ENCODE results near the gene BLMH.

Gene BLMH

GRCh38 chr17:30224419-30224960 is 67.3 kb downstream of the BLMH start:
- no peak overlapping the region for H4K91ac ChIP-seq (ENCODE audit: low read depth, low read length)
- H3K23ac ChIP-seq (ENCODE audit: low read length) = no peak overlapping the region
- no peak overlapping the region for H3K18ac ChIP-seq (ENCODE audit: low read length)
- no CpG with 5 or more reads among the region's 8 CpGs for WGBS (ENCODE audit: extremely low coverage, insufficient coverage, insufficient read length)
- H4K8ac ChIP-seq (ENCODE audit: low read depth, low read length) = no peak overlapping the region
- no peak overlapping the region for H3K4me2 ChIP-seq (ENCODE audit: low read length)
- no peaks in the 10 kb centered on the region for H3K36me3 ChIP-seq (ENCODE audit: control insufficient read depth in 1 of 2, insufficient read depth in 2 of 2, low read length in 2 of 2)
- H3K27me3 ChIP-seq (ENCODE audit: insufficient read depth, low read length) = no peaks in the 10 kb centered on the region
- no peak overlapping the region for H2BK12ac ChIP-seq (ENCODE audit: low read length)
- H3K9ac ChIP-seq (ENCODE audit: low read length) = no peak overlapping the region
- no peak overlapping the region for H3K14ac ChIP-seq (ENCODE audit: low read length)
- no peaks in the 10 kb centered on the region for H3K9me3 ChIP-seq (ENCODE audit: insufficient read depth, low read depth, low read length)
- H2AK5ac ChIP-seq (ENCODE audit: low read length) = no peak overlapping the region
- H2AFZ ChIP-seq (ENCODE audit: insufficient read depth, low read length, poor library complexity) = no peak overlapping the region
- no peak overlapping the region for H3K4me3 ChIP-seq (ENCODE audit: low read depth, low read length)
- no peak overlapping the region for H3K27ac ChIP-seq (ENCODE audit: low read depth, low read length)
- H3K79me1 ChIP-seq (ENCODE audit: low read length) = peaks cover 4% of the 10 kb centered on the region
- H3K79me2 ChIP-seq (ENCODE audit: control insufficient read depth, insufficient read depth, low read length, poor library complexity) = no peaks in the 10 kb centered on the region
- H3K4ac ChIP-seq (ENCODE audit: low read depth, low read length) = no peak overlapping the region
- H2BK120ac ChIP-seq (ENCODE audit: insufficient read depth, low read length, poor library complexity) = no peak overlapping the region
- H3K4me1 ChIP-seq (ENCODE audit: control insufficient read depth in 1 of 2, insufficient read depth in 2 of 2, low read length in 2 of 2) = peaks cover 15% of the 10 kb centered on the region in 2 experiments
- DNase-seq = peak; percentile 15 to 31
- H2BK5ac ChIP-seq (ENCODE audit: low read depth, low read length, poor library complexity) = no peak overlapping the region
- no peak overlapping the region for H4K12ac ChIP-seq (ENCODE audit: low read depth, low read length)

DNA sequence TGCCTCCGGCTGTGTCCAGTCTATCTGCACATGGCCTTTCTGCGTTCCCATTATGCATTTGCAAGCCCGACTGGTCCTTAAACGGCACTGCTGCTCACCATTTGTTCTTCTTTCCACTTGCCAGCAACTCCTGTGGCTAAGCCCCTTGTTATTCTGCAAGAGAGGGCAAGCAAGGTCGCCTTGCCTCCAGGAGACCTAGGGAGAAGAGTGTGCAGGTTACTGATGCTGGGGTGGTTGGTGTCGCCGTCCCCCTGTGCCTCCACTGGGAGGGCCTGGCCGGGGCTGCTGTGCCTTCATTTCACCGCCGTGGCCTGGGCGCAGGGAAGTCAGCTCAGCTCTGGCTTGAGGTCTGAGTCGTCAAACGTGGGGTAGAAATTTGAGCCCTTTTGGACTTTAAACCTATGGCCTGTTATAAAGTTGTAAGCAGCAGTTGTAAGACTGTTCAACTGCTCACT is 69.0 kb downstream of the BLMH start:
- no peak overlapping the region for H3K4me2 ChIP-seq (ENCODE audit: low read length)
- H4K91ac ChIP-seq (ENCODE audit: low read depth, low read length) = no peak overlapping the region
- H2AK5ac ChIP-seq (ENCODE audit: low read length) = no peak overlapping the region
- peaks cover 4% of the 10 kb centered on the region for H3K79me1 ChIP-seq (ENCODE audit: low read length)
- no peaks in the 10 kb centered on the region for H3K9me3 ChIP-seq (ENCODE audit: insufficient read depth, low read depth, low read length)
- H4K8ac ChIP-seq (ENCODE audit: low read depth, low read length) = no peak overlapping the region
- no peak for DNase-seq
- no peak overlapping the region for H3K9ac ChIP-seq (ENCODE audit: low read length)
- no peak overlapping the region for H2BK120ac ChIP-seq (ENCODE audit: insufficient read depth, low read length, poor library complexity)
- H3K79me2 ChIP-seq (ENCODE audit: control insufficient read depth, insufficient read depth, low read length, poor library complexity) = no peaks in the 10 kb centered on the region
- H3K36me3 ChIP-seq (ENCODE audit: control insufficient read depth in 1 of 2, insufficient read depth in 2 of 2, low read length in 2 of 2) = no peaks in the 10 kb centered on the region
- H3K18ac ChIP-seq (ENCODE audit: low read length) = no peak overlapping the region
- WGBS (ENCODE audit: extremely low coverage, insufficient coverage, insufficient read length) = no CpG with 5 or more reads among the region's 13 CpGs
- H3K4me3 ChIP-seq (ENCODE audit: low read depth, low read length) = no peak overlapping the region
- H3K14ac ChIP-seq (ENCODE audit: low read length) = no peak overlapping the region
- H3K4me1 ChIP-seq (ENCODE audit: control insufficient read depth in 1 of 2, insufficient read depth in 2 of 2, low read length in 2 of 2) = peaks cover 15% of the 10 kb centered on the region in 2 experiments
- no peak overlapping the region for H3K23ac ChIP-seq (ENCODE audit: low read length)
- H3K27ac ChIP-seq (ENCODE audit: low read depth, low read length) = no peak overlapping the region
- H2BK5ac ChIP-seq (ENCODE audit: low read depth, low read length, poor library complexity) = no peak overlapping the region
- H2BK12ac ChIP-seq (ENCODE audit: low read length) = no peak overlapping the region
- H3K27me3 ChIP-seq (ENCODE audit: insufficient read depth, low read length) = no peaks in the 10 kb centered on the region
- H2AFZ ChIP-seq (ENCODE audit: insufficient read depth, low read length, poor library complexity) = no peak overlapping the region
- no peak overlapping the region for H4K12ac ChIP-seq (ENCODE audit: low read depth, low read length)
- no peak overlapping the region for H3K4ac ChIP-seq (ENCODE audit: low read depth, low read length)

GRCh38 chr17:30222251-30222650 is 69.5 kb downstream of the BLMH start:
- H3K4ac ChIP-seq (ENCODE audit: low read depth, low read length) = no peak overlapping the region
- H3K79me2 ChIP-seq (ENCODE audit: control insufficient read depth, insufficient read depth, low read length, poor library complexity) = no peaks in the 10 kb centered on the region
- WGBS (ENCODE audit: extremely low coverage, insufficient coverage, insufficient read length) = no CpG with 5 or more reads among the region's 4 CpGs
- no peak overlapping the region for H2BK12ac ChIP-seq (ENCODE audit: low read length)
- no peaks in the 10 kb centered on the region for H3K36me3 ChIP-seq (ENCODE audit: control insufficient read depth in 1 of 2, insufficient read depth in 2 of 2, low read length in 2 of 2)
- H4K12ac ChIP-seq (ENCODE audit: low read depth, low read length) = no peak overlapping the region
- H3K9me3 ChIP-seq (ENCODE audit: insufficient read depth, low read depth, low read length) = no peaks in the 10 kb centered on the region
- no peak overlapping the region for H2AFZ ChIP-seq (ENCODE audit: insufficient read depth, low read length, poor library complexity)
- no peak overlapping the region for H4K8ac ChIP-seq (ENCODE audit: low read depth, low read length)
- no peak overlapping the region for H4K91ac ChIP-seq (ENCODE audit: low read depth, low read length)
- H3K27me3 ChIP-seq (ENCODE audit: insufficient read depth, low read length) = no peaks in the 10 kb centered on the region
- H3K9ac ChIP-seq (ENCODE audit: low read length) = no peak overlapping the region
- no peak overlapping the region for H3K14ac ChIP-seq (ENCODE audit: low read length)
- peaks cover 4% of the 10 kb centered on the region for H3K79me1 ChIP-seq (ENCODE audit: low read length)
- H3K4me3 ChIP-seq (ENCODE audit: low read depth, low read length) = no peak overlapping the region
- H3K4me2 ChIP-seq (ENCODE audit: low read length) = no peak overlapping the region
- H3K23ac ChIP-seq (ENCODE audit: low read length) = no peak overlapping the region
- H3K4me1 ChIP-seq (ENCODE audit: control insufficient read depth in 1 of 2, insufficient read depth in 2 of 2, low read length in 2 of 2) = peaks cover 15% of the 10 kb centered on the region in 2 experiments
- H2BK5ac ChIP-seq (ENCODE audit: low read depth, low read length, poor library complexity) = no peak overlapping the region
- H3K18ac ChIP-seq (ENCODE audit: low read length) = no peak overlapping the region
- H2BK120ac ChIP-seq (ENCODE audit: insufficient read depth, low read length, poor library complexity) = no peak overlapping the region
- H2AK5ac ChIP-seq (ENCODE audit: low read length) = no peak overlapping the region
- no peak for DNase-seq
- no peak overlapping the region for H3K27ac ChIP-seq (ENCODE audit: low read depth, low read length)

- Histone ChIP-seq H4K8ac (ENCODE audit: low read depth, low read length) (no peak overlapping the region), H2BK120ac (ENCODE audit: insufficient read depth, low read length, poor library complexity) (no peak overlapping the region), H4K12ac (ENCODE audit: low read depth, low read length) (no peak overlapping the region), H3K9me3 (ENCODE audit: insufficient read depth, low read depth, low read length) (no peaks in the 10 kb centered on the region), H3K23ac (ENCODE audit: low read length) (no peak overlapping the region), H3K4ac (ENCODE audit: low read depth, low read length) (no peak overlapping the region), H3K79me2 (ENCODE audit: control insufficient read depth, insufficient read depth, low read length, poor library complexity) (no peaks in the 10 kb centered on the region), H2BK5ac (ENCODE audit: low read depth, low read length, poor library complexity) (no peak overlapping the region), H3K36me3 (ENCODE audit: control insufficient read depth in 1 of 2, insufficient read depth in 2 of 2, low read length in 2 of 2) (no peaks in the 10 kb centered on the region), H2AFZ (ENCODE audit: insufficient read depth, low read length, poor library complexity) (no peak overlapping the region), H3K27ac (ENCODE audit: low read depth, low read length) (no peak overlapping the region), H2AK5ac (ENCODE audit: low read length) (no peak overlapping the region), H3K4me3 (ENCODE audit: low read depth, low read length) (no peak overlapping the region), H3K4me1 (ENCODE audit: control insufficient read depth in 1 of 2, insufficient read depth in 2 of 2, low read length in 2 of 2) (peaks cover 12 to 13% of the 10 kb centered on the region in 2 experiments), H4K91ac (ENCODE audit: low read depth, low read length) (no peak overlapping the region), H3K14ac (ENCODE audit: low read length) (no peak overlapping the region), H3K18ac (ENCODE audit: low read length) (no peak overlapping the region), H2BK12ac (ENCODE audit: low read length) (no peak overlapping the region), H3K4me2 (ENCODE audit: low read length) (no peak overlapping the region), H3K27me3 (ENCODE audit: insufficient read depth, low read length) (no peaks in the 10 kb centered on the region), H3K9ac (ENCODE audit: low read length) (no peak overlapping the region), H3K79me1 (ENCODE audit: low read length) (peaks cover 4% of the 10 kb centered on the region)
- DNase-seq = no peak
- no CpG with 5 or more reads among the region's 10 CpGs for WGBS (ENCODE audit: extremely low coverage, insufficient coverage, insufficient read length)
Measured at GRCh38 chr17:30221346-30221745, 70.4 kb downstream of the BLMH start.
